GM19351 (cell line): ENCODE measurements around the gene FOXG1.

ENCODE experiments used
- ATAC-seq: cut with Tn5 transposase; IDR thresholded peaks from one replicate; pipeline ENCODE4 v1.9.1; 2021; ENCODE audit warnings: mild to moderate bottlenecking, moderate library complexity; ENCODE audit not compliant: unreplicated experiment

The FOXG1 gene

GRCh38 chr14:28766469-28766955 lies at the start of gene FOXG1:
FOXG1 (plus strand) TSS chr14:28766787; CDS start chr14:28767280, 493 bp downstream.
- no peak for ATAC-seq

- no peak for ATAC-seq
Measured at GRCh38 chr14:28719130-28719529, 47.5 kb upstream of the FOXG1 start.

DNA sequence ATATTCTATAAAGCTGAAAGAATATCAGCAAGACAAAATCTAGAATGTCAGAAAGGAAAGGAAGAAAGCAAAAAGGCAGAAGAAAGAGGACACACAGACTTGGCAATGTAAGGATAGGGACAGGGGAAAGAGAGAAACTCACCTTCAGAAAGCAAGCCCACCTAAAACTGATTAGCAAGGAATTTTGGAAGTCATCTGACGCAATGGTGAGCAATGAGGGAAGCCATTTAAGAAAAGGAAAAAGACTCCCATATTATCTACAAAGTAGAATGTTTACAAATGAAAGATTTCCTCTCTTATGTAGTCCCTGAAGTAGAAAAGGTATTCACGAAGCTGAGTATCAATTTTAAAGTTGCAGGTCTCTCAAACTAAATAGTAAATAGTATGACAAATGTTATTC lies 35.2 kb upstream of the FOXG1 start:
- ATAC-seq, result no peak

DNA sequence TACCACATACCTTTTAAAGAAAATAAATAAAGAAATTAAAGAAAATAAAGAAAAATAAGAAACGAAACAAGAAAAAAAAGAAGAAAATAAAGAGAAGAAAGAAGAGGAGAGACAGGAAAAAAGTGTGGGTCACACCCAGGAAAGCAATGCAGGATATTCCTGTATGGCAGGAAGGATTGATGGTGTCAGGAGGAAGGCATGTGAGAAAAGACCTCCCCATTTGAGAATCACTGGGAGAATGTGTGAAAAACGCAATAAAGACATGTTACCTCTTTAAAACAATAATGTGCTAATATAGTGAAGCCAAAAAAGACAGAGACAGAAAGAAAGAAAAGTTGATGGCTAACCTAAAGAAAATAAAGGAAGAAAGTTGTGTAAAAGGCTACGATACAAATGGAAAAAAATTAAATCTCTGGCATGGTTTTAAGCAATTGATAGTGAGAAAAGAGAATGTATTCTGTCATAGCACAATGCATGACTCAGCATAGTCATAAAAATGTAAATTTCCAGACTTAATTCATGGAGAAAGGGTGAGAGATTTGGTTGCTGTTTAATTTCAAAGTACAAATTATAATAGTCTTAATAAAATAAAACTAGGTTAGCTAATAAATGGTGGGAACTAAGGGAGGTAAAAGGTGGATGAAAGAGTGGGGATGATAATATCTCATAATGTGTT lies 24.3 kb upstream of the FOXG1 start:
- no peak for ATAC-seq

DNA sequence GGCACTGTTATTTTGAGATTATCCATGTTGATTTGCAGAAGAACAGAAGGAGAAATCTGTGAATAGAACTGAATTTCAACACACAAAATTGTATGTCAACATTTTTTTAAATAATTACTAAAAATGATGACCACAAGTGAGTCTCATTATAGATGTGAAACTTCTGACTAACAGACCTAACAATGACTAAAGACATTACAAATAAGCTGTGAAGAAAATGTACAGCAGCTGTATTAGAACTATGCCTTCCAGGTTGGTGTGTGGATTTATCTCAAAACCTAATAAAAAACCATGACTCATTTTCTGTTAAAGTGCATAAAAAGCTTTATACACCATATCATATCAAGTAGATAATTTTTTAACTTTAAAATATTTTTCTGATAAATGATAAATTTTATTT lies 22.5 kb upstream of the FOXG1 start:
- ATAC-seq, result no peak

- no peak for ATAC-seq
Measured at GRCh38 chr14:28745176-28745575, 21.4 kb upstream of the FOXG1 start.

- no peak for ATAC-seq
Measured at GRCh38 chr14:28746247-28746646, 20.3 kb upstream of the FOXG1 start.

- peak; percentile 69 for ATAC-seq
Measured at GRCh38 chr14:28751467-28752058, 15.0 kb upstream of the FOXG1 start.

DNA sequence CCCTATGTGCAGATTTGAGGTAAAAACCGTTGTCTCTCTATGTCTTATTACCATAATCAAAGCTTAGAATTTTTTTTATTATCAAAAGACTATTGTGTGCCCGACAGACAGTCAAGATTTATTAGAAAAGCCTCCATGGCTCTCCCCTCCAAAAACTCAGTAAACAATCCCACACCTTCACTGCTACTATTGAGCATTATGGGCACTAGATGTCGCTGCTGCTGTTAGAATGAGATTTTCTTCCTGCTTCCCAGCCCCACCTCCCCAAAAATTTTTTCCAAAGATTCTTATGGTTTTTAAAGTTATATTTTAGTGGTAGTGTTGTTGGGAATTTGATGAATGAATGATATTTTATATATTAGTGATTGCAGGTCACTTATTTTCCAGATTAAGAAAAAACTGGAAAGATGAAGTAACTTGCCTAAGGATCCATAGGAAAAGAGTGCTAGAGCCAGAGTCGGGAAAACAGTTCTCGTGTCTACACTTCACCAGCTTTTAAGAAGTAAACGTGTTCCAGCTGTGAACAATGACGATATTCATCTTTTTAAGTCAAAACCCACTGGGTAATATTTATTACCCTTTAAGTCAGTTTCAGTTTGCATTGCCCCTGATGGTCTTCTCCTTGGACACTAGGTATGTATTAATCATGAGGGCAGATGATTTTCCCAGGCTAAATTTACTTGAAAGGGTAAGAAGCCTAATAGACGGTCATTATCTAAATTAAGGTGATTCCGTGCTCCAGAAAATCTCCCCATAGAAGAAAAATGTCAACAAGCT lies 12.2 kb upstream of the FOXG1 start:
- ATAC-seq, result no peak

DNA sequence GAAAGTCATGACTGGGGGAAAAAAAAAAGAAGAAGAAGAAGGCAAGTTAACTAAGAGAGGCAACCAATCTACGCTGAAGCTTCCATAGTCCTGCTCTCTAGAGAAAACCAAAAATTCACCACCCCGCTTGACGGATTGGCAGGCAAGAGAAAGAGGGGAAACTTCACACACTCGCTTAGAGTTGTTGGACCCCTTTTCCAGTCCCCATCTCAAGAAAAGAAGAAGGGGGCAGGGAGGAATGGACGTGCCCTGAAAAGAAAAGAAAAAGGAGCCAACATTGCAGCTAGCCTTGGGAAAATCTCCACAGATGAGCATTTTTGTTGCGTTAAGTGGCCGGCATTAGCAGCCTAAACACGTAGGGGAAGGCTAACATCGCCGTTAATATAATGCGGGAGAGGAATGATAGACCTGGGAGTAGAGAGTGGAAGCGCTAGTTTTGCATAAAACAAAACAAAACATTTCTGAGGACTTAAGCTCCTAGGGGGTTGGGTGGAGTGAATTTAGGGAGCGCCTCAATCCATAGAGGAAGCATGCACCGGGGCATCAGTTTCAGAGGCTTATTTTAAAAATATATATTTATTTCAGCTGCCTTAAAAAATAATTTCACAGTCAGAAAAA lies 11.3 kb upstream of the FOXG1 start:
- ATAC-seq, result no peak

DNA sequence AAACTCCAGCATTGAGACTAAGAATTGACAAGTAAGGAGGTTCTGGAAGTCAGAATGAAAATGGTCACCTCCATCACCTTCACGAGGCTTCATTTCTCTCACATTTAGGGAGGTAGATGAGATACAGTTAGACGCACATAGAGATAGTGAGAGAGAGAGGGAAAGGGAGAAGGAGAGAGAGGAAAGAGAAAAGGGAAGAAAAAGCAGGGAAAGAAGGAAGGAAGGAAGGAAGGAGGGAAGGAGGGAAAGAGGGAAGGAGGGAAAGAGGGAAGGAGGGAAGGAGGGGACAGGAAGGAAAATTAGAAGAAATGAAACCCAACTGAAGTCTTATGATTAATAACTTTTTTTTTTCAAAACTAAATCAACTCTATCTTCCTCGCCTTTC lies 10.7 kb upstream of the FOXG1 start:
- no peak for ATAC-seq

DNA sequence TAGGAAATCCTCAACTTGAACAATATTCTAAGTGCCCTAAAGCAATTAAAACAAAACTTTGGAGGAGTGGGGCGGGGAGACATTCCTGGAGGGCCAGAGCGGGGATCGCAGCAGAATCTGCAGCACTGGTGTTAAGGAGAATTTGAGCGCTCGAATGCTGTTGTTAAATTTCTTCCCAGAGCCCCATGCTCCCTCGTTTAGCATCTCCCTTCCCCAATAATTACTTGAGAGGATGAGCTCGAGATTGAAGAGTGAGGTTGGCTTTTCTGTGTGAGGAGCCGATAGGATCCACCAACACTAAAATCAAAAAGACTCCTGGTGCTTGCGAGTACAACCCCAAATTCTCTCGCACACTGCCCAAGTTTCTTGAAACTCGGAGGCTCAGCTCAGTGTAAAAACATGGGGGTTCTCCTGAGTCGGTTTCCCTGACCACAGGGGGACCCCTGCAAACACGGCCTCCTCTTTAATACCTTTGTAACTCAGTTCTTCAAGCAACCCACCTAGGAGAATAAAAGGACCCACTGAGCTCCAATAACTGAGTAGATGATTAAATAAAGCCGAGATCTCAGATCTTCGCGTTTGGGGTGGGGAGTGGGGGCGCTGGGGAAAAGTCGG lies 10.2 kb upstream of the FOXG1 start:
- no peak for ATAC-seq

DNA sequence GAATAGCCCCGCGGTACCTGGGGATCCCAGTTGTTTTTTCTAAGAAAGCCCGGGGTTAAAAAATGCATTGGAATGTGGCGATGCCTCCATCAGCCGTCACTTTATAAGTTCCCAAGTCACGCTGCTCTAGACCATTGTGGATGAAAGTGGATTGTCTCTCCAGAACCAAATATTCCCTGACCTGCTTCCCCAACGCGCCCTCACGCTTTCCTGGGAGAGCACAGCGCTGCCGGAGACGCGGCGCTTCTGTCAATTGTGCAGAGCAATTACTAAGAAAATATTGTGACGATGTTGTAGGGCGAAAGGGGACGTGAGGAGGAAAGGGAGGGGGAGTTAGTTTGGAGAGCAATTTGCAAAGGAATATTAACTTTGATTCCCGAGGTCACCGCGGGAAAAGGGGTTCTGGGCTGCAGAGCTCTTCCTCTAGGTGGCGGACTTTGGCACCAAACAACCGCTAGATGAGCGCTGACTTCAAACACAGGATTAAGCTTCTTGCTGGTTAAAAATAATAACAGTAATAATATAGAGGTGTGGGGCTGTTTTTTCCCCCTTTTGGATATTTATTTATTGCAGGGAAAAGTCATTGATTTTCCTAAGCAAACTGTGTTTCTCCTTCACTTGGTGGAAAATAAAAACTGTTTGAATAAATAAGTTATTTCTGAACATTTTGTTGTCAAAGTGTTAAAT lies 9.6 kb upstream of the FOXG1 start:
- ATAC-seq, result peak; percentile 41

GRCh38 chr14:28757786-28758185 lies 8.8 kb upstream of the FOXG1 start:
- no peak for ATAC-seq

DNA sequence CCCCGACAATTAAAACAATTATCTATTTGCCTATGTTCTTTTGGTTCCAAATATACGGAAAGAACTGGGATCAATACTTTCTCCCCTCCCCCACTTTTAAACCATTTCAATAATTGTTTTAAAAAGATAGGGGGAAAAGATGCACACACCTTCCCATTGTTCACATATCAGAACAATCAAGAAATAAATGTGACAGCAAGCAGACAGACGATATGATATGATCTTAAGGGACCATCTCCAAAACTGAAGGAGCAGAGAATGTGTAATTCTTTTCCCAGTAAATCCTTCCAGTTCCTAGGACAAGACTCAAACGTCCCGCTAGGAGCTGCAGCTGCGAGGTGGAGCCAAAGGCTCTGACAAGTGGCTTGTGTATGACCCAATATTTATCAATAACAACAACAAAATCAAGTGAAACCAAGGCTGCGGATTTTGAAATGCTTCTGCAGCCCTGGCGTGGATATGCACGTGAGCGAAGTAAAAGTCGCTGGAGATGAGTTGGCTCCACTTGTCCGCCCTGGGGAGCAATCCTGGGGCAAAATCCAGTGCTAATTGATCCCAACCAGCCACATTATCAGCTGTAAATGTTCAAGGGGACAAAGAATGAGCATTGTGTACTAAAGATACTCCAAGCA lies 8.2 kb upstream of the FOXG1 start:
- no peak for ATAC-seq

- no peak for ATAC-seq
Measured at GRCh38 chr14:28758885-28759652, 7.5 kb upstream of the FOXG1 start.

DNA sequence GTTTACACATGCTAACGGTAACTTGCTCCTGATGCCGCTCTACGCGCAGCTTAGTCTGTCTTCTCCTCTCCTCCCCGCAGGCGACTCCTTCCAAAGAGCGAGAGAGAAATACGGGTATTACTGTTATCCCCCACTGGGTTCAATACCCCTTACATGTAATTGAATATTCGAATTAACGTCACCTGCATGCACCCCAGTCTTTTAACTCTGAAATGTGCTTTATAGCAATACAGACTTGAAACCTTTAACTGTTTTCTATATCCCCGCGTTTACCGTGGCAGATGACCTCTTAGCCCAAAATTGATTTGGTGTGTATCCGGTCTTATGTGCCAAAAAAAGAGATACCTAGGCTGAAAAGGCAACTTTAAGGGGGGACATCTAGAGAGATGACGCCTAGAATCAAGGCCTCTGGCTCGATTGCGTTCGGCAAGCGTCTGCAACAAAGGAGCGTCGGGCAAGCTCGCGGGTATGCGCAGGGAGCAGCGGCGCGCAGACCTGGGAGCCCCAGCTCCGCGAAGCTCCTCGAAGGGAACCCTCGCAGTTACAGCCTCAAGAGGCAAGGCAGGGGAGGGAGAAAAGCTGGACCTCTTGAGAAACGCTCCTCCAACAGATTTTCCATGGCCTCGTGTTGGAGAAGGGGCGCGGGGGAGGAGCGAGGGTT lies 6.8 kb upstream of the FOXG1 start:
- ATAC-seq, result no peak

GRCh38 chr14:28760431-28760996 lies 6.1 kb upstream of the FOXG1 start:
- ATAC-seq, result no peak
